NK-92 (cell line): ENCODE data around the gene FCN3.

ENCODE experiments used
- DNase-seq: peaks from one replicate; lab custom pipeline; 2025; ENCODE audit not compliant: unreplicated experiment; lab: John Stamatoyannopoulos, UW

Gene FCN3

DNA sequence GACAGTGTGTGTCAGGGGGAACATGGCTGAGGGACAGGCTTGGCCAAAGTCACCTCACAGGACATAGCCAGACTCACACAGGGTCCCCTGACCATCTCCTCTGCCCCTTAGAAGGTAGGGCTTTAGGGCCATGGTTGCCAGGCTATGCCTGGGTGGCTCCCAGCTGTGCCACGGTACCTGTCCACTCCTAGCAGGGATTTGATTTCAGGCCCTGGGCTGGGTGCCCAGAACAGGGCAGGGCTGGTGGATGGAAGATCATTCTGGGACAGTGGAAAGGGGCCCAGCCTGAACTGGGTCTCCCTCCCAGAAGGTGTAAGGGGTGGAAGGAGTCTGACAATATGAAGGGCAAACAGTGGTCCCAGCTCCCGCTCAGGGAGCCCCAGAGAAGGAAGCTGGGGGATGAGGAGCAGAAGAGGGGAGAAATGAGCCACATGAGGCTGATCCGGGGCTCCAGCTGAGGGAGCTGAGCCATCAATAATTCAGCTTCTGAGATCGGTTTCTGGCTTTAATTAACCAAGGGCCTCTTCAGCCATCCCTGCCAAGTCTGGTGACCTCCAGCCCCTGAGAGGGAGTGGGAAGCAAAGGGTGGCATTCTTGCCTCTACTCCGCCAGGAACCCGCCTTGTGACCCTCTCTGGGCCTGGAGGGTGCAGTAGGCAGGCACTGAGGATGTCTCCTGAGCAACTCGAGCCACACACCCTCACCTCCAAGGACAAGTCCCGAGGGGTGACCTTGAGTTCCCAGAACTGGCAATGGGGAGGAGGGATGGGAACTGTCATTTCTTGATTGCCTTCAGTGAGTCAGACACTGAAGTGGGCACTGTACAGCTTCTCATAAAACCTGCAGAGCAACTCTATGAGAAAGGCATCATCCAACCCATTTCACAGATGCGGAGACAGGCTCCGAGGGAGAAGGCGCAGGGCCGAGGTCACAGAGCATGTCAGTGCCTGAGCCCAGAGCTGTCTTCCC lies 6.4 kb upstream of the FCN3 start:
- no peak for DNase-seq

DNA sequence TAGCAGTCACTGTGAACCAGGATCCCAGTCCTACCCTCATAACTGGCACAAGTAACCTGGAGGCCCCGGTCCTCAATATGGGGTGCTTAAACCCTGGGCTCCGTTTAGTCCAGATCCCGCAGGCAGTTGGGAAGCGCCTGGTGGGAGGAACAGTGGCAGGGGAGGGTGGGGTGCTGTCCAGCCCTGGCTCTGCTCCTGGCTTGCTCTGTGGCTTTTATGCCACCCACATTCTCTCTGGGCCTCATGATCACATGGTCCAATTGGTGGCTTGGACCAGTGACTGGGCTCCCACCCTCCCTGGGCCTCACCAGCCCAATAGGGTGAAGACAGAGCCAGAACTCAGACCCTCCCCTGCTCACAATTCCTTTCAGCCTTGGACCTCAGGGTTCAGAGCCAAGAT lies 5.6 kb upstream of the FCN3 start:
- DNase-seq, result no peak

- DNase-seq, result no peak
These were observed 5.0 kb upstream of the FCN3 start for GRCh38 chr1:27379564-27380122.

GRCh38 chr1:27377760-27378495 lies 3.3 kb upstream of the FCN3 start:
- DNase-seq, result no peak

GRCh38 chr1:27372808-27373690 lies 1.6 kb downstream of the FCN3 start:
- no peak for DNase-seq

DNA sequence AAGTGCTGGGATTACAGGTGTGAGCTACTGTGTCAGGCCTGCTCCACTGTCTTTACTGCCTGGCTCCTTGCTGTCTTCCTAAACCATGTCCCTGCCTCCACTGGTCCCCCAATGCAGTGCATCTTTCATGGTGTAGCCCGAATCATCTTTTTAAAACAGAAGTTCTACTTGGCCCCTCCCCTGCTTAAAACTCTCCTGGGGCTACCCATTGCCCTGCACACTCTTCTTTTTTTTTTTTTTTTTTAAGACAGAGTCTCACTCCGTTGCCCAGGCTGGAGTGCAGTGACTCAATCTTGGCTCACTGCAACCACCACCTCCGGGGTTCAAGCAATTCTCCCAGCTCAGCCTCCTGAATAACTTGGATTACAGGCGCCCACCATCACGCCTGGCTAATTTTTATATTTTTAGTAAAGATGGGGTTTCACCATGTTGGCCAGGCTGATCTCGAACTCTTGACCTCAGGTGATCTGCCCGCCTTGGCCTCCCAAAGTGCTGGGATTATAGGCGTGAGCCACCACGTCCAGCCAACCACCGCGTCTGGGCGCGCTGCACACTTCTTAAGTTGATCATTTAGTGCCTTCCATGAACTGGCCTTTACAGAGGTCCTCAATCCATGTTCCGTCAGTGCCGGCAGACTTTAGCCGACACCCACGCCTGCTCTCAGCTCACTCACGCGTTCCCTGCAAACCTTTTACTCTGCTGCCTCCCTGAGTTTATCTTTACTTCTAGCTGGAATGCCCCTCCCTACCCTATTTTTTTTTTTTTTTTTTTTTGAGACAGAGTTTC lies 2.4 kb downstream of the FCN3 start:
- DNase-seq, result no peak

- DNase-seq, result no peak
These were observed 5.6 kb downstream of the FCN3 start for GRCh38 chr1:27368869-27369582.

- DNase-seq, result no peak
These were observed 7.4 kb downstream of the FCN3 start for GRCh38 chr1:27367160-27367650.

DNA sequence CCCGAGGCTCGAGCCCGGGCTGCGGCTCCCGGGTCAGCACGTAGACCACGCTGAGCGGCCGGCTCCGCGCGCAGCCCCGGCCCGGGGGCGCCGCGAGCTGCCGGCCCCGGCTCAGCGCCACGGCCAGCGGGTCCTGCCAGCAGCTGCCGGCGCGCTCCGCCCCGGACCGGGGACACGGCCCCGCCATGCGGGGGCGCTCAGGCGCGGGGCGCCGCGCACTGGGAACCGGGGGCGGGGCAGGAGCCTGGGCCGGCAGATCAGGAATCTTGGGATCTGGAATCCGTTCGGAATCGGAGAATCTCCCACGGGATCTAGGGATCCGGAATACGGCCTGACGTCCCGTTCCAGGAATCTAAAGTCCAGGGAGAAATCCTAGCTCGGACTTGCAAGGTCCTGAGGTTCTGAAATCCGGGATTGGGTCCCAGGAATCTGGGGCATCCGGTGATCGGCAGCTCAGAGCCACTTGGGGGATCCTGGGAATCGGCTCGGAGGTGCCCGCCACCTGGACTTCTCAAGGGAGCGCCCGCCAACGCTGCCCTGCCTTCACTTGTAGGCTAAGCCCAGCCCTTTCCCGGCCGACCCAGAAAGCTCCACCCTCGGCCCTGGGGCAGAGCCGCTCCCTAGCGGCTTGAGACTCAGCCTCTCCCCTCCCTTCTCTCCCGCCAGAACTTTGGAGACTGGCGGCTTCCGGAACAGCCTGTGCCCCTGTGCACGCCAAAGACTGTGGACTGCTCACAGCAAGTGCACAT lies 8.0 kb downstream of the FCN3 start, which contains the start of gene MAP3K6:
Gene MAP3K6 (minus strand): TSS at position 551 of the 749 bp plus-strand sequence. CDS start 364 bp downstream, at position 187.
- no peak for DNase-seq

DNA sequence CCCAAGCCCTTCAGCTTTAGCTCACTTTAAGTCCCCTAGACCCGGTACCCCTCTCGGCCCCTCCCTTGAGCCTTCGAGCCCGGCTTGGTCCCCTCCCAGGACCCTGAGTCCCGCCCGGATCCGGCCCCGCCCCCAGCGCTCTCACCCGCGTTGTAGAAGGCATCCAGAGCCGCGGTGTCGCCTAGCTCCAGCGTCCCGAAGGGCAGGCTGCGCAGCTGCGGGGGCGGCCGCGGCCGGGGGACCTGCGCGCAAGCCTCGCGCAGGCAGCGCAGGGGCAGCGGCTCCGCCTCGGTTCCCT lies 8.6 kb downstream of the FCN3 start:
- no peak for DNase-seq

- no peak for DNase-seq
These were observed 9.1 kb downstream of the FCN3 start for GRCh38 chr1:27365372-27366112.

DNA sequence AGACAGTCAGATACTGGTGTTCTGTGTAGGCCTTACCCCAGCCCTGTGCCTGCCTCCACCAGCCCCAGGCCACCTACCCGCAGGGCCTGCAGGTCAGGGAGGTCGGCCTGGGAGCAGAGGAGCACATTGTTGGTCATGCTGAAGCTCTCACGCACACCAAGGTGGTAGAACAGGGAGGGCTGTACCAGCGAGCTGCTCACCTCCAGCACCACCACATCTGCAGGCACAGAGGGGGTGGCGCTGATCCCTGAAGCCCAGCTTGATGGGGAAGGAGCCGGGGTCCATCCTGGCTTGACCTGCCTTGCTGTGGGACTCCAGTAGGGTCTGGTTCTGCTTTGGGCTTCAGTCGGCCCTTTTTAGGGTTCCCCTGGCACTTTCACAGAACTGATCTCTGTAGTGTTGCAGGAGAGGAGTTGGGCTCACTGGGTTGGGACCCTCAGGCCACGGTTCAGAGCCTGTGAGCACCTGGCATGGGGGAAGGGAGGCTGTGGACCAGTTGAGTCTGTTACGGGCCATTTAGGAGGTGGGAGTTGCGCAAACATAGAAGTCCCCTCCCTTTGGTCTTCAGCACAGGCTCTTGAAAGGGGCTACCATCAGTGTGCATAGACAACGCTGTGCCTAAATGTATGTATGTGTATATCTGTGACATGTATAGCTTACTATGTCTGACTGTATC lies 9.8 kb downstream of the FCN3 start:
- DNase-seq, result no peak

DNA sequence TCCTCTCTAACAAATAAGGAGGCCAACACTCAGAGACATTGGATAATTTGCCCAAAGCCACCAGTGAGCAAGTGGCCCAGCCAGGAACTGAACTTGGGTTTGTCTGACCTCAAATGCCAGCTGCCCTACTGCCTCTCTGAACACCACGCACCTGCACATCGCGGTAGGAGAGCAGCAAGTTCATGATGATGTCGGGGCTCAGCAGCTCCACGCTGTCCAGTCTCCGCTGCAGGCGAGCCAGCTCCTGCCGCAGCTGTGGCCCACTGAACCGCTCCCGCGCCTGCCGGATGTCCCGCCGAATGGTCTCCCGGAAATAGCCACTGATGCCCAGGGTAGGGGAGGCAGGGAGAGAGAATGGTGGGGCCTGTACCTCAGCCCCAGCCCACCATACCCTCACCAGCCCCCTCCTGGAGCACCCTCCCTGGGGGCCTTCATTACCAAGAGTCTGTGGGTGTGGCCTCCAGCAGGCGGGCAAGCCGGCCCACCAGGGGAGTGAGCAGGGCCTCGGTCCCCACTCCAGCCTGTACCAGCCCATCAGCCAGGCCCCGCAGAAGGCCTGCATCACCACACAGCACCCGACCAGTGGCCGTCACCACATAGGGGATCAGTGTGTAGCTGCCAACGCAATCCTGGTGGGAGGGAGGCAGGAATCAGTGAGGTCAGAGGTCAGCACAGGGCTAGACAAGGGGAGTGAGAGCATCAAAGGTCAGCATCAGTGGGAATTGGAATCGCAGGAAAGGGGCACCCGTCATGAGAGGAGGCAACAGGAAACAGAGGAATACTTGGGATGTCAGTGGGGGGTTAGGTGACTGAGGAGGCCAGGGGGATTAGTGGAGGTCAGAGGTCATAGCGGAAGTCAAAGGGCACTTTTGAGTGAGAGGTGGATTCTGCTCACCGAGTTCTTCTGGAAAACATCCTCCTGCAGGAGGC lies 10.6 kb downstream of the FCN3 start:
- no peak for DNase-seq

DNA sequence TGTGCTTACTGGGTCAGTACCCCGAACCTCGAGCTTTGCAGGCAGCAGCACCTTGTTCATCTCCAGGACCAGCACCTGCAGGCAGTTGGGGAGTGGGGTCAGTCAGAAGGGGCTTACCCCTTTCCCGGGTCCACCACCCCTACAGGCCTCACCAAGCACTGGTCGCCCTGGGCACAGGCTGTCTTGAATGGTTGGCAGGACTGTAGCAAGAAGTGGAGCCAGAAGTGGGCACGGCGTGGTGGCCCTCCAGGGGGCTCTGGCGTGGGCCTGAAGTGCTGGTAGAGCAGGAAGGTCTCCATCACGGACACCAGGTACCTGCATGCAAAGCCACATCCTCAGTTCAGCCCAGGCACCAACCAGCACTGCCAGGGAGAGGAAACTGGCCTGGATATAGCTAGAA lies 13.1 kb downstream of the FCN3 start:
- DNase-seq, result no peak

- no peak for DNase-seq
These were observed 13.6 kb downstream of the FCN3 start for GRCh38 chr1:27361044-27361402.
